GM12875 (cell line): ENCODE data around the gene PNRC2.

Experiments
- H3K4me3 ChIP-seq: one replicate; pipeline ENCODE4 v1.5.1; 2011; ENCODE audit warnings: low read depth, low read length, control low read depth
- CTCF ChIP-seq: IDR thresholded peaks from 2 replicates; pipeline ENCODE4 v1.5.1; 2011; ENCODE audit warnings: low read depth, mild to moderate bottlenecking, control low read depth, inconsistent platforms, low read length, moderate library complexity, borderline replicate concordance; ENCODE audit not compliant: insufficient read depth

PNRC2 gene

GRCh38 chr1:23915466-23915865 is 44.2 kb upstream of the PNRC2 start:
- no peak for TF ChIP-seq CTCF
- no peak overlapping the region for H3K4me3 ChIP-seq

GRCh38 chr1:23916209-23917131 is 43.2 kb upstream of the PNRC2 start:
- TF ChIP-seq CTCF, result peak; percentile 83
- peak overlapping the region; percentile 11 for H3K4me3 ChIP-seq

- TF ChIP-seq CTCF, result no peak
- no peak overlapping the region for H3K4me3 ChIP-seq
Measured at GRCh38 chr1:23922321-23922943, 37.2 kb upstream of the PNRC2 start.

- H3K4me3 ChIP-seq, result no peak overlapping the region
- TF ChIP-seq CTCF, result no peak
Measured at GRCh38 chr1:23923592-23924499, 35.8 kb upstream of the PNRC2 start.

GRCh38 chr1:23924601-23925000 is 35.0 kb upstream of the PNRC2 start:
- TF ChIP-seq CTCF, result no peak
- no peak overlapping the region for H3K4me3 ChIP-seq

- TF ChIP-seq CTCF, result no peak
- no peak overlapping the region for H3K4me3 ChIP-seq
Measured at GRCh38 chr1:23925279-23925678, 34.3 kb upstream of the PNRC2 start.
